GM18505 (cell line): ENCODE measurements around the gene STN1.
A peak's percentile ranks its signal among the peaks of the same experiment; 100 is the strongest.

Source experiments
- ATAC-seq: cut with Tn5 transposase; IDR thresholded peaks from one replicate; pipeline ENCODE4 v1.9.1; 2021; ENCODE audit not compliant: unreplicated experiment
- POLR2A ChIP-seq: IDR thresholded peaks from 4 replicates; pipeline ENCODE4 v1.6.1; 2011; ENCODE audit warnings: borderline replicate concordance; ENCODE audit not compliant: insufficient read depth, insufficient read length; ENCODE audit errors: extremely low read depth

STN1 gene

GRCh38 chr10:103919648-103920025 is 1.7 kb upstream of the STN1 start:
- ATAC-seq, result no peak
- no peak for TF ChIP-seq POLR2A

- ATAC-seq, result peak; percentile 13
- TF ChIP-seq POLR2A, result no peak
Measured at GRCh38 chr10:103917302-103918052, 507 bp downstream of the STN1 start.

- no peak for ATAC-seq
- no peak for TF ChIP-seq POLR2A
Measured at GRCh38 chr10:103916876-103917275, 1.1 kb downstream of the STN1 start.

GRCh38 chr10:103916254-103916653 is 1.7 kb downstream of the STN1 start:
- ATAC-seq, result no peak
- no peak for TF ChIP-seq POLR2A

GRCh38 chr10:103915796-103916195 is 2.2 kb downstream of the STN1 start:
- no peak for ATAC-seq
- TF ChIP-seq POLR2A, result no peak

- no peak for TF ChIP-seq POLR2A
- no peak for ATAC-seq
Measured at GRCh38 chr10:103912759-103913158, 5.2 kb downstream of the STN1 start.

GRCh38 chr10:103911021-103911459 is 6.9 kb downstream of the STN1 start:
- peak; percentile 22 for TF ChIP-seq POLR2A
- no peak for ATAC-seq

- no peak for ATAC-seq
Measured at GRCh38 chr10:103910442-103911012, 7.5 kb downstream of the STN1 start.

GRCh38 chr10:103905441-103905840 is 12.5 kb downstream of the STN1 start:
- no peak for ATAC-seq
- TF ChIP-seq POLR2A, result no peak

More at GRCh38 chr10:103910442-103911012, 7.5 kb downstream of the STN1 start:
- TF ChIP-seq POLR2A, result no peak

GRCh38 chr10:103901299-103901698 is 16.7 kb downstream of the STN1 start:
- TF ChIP-seq POLR2A, result no peak
- no peak for ATAC-seq

- no peak for ATAC-seq
- no peak for TF ChIP-seq POLR2A
Measured at GRCh38 chr10:103899312-103899711, 18.7 kb downstream of the STN1 start.

- TF ChIP-seq POLR2A, result no peak
- ATAC-seq, result no peak
Measured at GRCh38 chr10:103897241-103897774, 20.7 kb downstream of the STN1 start.

- ATAC-seq, result no peak
- no peak for TF ChIP-seq POLR2A
Measured at GRCh38 chr10:103896225-103896624, 21.8 kb downstream of the STN1 start.
